HG02943 (cell line): ENCODE results near the gene RIPPLY1.
"Not testable (repeated sequence)": the region's sequence is repeated elsewhere in the genome, so short reads cannot be mapped to it uniquely, and the experiment has no call there.

ENCODE experiments used
- ATAC-seq: cut with Tn5 transposase; IDR thresholded peaks from one replicate; pipeline ENCODE4 v1.9.1; 2021; ENCODE audit warnings: mild to moderate bottlenecking, low read depth, moderate library complexity; ENCODE audit not compliant: unreplicated experiment

RIPPLY1 gene

DNA sequence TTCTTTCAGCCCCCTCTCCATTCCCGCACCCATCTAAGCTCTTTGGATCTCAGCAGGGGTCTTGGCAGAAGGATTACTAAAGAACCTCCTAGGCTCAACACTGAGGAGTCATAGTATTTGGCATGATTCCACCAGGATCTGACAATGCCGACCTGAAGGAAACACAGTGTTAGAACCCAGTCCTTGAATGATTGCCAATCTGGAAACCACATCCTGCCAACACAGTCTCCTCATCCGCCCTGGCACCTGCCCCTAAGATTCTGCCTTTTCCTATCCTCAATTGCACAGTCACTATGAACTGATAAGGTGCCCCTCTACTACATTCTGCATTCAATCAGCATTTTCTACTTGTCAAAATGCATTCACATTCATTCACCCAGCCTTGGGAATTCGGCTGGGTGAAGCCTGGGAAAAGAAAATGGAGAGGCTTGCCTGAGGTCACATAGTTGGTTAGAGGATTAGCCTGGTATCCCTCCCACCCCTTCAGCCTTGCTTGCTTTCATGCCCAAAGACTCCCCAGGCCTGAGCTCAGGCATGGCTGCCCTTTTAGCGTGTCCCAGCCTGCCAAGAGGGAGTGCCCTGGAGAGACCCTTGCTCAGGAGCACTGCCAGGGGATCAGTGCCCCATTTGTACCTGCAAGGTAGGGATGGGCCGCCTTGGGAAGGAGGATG is 14.8 kb upstream of the RIPPLY1 start:
- no peak for ATAC-seq

DNA sequence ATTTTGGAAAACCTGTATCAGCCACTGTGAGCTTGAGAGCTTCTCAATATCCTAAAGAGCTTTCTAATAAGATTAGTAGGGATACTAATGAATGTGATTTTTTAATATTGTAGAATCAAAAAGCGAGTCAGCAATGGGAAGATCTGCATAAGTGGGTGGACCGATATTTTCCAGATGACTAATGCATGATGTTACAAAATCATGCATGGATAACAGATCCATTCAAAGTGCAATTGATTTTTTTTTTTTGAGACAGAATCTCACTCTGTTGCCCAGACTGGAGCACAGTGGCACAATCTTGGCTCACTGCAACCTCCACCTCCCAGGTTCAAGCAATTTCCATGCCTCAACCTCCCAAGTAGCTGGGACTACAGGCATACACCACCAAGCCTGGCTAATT is 9.7 kb upstream of the RIPPLY1 start:
- no peak for ATAC-seq

DNA sequence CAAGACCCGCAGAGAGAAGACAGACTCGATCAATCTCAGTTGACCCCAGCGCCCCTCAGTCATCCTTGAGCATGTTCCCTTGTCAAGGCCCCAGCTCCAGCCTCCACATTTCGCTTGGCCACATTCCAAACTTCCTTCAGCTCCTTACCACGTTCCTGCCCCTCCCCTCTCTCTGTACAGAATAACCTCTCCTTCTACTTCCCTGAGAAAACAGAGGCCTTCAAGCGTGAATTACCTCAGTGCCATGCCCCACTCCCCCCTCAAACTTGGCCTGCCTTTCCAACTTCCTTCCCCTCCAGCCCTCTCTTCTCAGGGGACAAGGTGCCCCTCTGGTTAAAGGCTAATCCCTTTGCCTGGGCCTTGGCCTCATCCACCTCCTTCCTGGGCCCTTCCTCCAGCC is 3.2 kb upstream of the RIPPLY1 start:
- no peak for ATAC-seq

DNA sequence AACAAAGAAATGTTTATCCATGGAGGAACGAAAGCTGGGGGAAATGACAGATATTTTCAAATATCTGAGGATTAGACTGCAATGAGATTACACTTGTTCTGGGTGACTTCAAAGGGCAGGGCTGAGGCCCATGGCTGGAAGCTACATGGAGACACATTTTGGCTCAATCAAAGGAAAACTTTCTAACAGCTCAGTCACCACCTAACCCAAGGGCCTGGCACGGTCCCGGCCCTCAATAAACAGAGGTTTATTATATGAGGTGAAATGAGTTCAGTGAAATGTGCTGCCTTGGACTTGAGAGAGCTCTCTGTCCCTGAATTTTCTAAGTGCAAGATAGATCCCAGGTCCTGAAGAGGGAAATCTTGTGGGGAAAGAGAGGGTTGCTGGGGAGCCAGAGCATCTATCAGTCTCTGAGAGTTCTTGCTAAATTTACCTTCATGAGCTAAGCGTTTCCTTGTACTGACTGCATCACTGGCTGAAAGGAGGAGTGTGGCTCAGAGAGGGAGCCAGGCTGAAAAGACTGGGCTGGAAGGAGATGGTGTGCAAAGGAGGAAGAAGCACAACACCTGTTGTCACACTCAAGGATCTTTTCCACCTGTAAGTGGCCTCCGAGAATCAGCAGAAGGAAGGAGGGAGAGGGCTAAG is 2.0 kb upstream of the RIPPLY1 start:
- no peak for ATAC-seq

DNA sequence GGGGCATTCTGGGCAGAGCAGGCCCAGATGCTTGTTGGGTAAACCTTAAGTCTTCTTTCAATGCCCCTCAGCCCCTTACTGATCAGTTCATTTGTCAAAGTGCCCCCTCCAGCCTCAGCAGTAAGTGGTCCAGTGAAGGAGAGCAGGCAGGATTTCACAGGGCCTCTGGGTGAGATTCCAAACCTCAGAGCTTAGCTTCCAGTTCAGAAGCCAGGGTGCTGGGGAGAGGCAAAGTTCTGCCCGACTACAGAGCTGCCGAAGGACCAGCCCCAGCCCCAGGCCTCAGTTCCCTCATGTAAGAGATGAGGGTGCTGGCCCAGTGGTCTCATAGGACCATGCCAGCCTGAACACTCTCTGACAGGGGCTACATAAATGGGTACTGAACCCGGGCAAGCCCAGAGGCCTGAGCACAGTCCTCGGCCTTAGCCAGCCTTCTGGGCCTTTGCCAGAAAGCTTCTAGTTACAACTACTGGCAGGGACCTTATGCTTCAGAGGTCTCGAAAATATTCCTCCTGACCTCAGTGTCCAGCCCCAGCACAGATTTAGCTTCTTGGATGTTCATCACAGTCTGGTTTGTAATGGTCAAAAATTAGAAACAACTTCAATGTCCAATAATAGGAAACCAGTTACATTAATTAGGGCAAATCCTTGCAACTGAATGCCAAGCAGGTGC is 851 bp upstream of the RIPPLY1 start:
- ATAC-seq, result no peak

DNA sequence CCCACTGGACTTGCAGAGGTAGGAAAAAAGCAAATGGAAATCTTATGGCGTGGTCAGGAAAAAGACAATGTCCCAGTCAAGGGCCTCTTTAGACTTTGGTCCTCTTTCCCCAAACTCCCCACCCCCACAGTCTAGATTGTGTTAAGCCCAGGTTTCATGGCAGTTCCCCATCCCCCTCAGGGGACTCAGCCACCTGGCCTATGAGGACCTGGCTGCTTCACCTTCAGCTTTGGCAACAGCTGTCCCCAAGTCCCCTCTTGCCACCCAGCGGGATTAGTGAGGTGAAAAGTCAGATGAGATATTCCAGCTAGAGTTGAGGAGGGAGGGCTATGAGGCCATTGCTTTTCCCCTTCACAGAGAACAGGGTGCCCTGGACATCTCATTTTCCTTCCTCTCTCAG is 457 bp downstream of the RIPPLY1 start:
- no peak for ATAC-seq

DNA sequence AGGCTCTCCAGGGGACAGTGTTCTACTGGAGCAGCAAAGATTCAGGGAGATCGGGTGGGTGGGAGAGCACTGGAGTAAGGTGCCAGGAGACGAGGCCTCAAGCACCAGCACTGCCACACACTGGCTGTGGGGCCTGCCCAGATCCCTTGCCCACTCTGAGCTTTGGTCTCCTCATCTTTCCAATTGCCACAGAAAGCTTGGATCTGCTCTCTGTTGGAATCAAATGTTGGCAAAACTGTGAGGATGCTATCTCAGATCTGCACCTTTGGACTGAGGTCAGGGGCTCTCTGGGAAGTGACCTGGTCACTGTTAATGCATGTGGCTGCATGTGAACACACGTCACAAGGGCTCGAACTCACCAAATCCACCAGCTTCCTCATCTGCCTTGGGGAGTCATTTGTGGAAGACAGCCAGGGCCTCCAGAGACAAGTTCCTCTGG is 1.3 kb downstream of the RIPPLY1 start:
- no peak for ATAC-seq

DNA sequence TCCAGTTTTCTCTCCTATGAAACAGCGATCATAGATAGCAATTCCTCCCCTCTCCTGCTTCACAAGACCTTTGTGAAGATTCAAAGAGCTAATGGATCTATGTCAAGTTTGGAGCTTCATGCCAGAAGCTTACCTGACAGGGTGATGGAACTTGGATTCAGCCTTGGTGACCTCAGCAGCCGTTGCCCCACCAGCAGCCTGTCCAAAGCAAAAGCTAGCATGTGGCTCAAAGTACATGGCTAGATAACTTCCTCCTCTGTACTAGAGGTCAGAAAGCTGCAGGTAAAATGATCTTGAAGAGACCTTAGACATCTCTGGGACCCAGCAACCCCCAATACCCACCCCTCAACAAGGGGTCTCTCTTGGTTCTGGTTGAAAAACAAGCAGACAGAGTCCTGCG is 1.8 kb downstream of the RIPPLY1 start:
- ATAC-seq, result no peak

DNA sequence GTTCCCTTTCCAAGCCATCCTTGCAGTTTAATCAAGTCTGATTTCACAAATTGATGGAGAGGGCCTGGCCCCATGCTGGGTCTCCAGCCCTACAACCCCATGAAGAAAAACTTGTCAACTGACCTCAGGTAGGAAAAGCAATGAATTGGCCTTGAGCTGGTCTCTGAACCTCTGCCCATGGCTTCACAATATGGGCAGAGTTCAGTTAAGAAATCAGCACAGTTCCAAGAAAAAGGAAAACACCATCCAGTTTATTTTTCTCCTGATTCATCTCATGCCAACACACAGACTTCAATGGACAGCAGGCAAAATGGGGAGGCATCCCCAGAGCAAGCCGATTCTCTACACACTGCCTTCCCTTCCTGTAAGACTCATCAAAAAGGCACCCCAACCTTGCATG is 3.3 kb downstream of the RIPPLY1 start:
- no peak for ATAC-seq

DNA sequence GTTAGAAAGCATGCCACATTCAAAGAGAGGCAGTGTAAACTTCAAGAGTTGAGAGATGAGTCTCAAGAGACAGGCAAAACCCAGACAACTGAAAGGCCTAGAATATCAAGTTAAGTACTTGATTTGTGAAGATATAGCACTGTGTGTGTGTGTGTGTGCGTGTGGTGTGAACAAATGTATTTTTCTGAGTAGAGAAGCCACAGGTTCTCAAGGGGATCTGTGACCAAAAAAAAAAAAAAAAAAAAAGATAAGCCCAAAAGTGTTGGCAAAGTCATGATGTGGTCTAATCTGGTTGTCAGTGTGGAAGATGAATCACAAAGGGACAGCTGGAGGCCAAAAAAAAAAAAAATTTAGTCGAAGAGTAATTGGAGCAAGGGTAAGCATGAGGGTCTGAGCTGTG is 3.9 kb downstream of the RIPPLY1 start:
- ATAC-seq, result no peak

DNA sequence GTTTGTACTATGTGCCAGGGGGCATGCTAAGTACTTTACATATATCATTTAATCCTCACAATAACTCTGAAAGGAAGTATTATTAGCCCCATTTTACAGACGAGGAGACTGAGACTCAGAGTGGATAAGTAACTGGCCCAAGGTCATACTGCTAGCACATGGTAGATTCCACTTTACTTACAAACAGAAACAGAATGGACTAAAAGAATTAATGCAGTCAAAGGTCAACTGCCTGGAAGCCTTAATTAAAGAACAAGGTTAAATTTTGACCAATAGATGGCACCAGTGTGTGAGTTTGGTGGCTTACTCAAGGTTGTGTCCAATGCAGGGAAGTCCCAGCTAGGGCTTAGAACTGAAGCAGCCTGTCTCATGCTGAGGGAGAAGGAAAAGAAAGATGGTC is 4.7 kb downstream of the RIPPLY1 start:
- no peak for ATAC-seq

DNA sequence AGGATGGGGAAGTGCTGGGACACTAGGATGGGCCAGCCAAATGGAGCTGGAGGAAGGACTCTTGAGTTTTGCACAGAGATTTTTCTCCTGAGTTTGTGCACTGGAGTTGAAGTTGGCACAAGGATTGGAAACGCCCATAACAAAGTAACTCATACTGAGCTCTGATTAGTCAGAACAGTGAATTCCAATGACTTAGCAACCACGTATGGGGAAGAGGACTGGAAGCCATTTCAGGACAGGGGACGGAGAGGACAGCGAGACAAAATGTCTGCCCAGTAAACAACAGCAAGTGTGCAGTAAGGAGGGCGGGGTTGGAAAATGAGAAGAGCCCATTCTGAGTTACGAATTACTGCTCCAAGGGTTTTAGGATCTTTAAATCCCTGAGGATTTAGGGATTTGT is 5.9 kb downstream of the RIPPLY1 start:
- no peak for ATAC-seq

DNA sequence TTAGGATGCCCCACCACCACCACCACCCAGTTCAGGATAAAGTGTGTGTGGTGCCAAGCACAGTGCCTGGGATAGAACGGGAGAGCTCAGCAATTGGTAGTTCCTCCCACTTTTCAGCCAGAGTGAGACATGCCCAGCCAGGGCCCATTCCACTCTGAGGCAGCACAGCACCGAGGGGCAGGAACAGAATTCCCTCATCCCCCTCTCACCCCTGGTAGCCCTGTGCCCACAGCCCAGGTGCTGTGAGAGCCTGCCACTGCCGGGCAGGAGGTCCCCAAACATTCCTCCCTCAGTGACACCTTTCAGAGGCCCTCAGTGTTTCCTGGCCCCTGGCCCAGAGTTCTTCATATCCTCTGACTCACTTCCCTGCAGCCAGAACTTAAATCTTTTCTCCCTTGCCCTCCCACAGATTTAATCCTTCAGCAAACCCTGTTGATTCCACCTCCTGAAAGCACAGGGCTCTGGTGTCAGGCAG is 8.1 kb downstream of the RIPPLY1 start:
- no peak for ATAC-seq

DNA sequence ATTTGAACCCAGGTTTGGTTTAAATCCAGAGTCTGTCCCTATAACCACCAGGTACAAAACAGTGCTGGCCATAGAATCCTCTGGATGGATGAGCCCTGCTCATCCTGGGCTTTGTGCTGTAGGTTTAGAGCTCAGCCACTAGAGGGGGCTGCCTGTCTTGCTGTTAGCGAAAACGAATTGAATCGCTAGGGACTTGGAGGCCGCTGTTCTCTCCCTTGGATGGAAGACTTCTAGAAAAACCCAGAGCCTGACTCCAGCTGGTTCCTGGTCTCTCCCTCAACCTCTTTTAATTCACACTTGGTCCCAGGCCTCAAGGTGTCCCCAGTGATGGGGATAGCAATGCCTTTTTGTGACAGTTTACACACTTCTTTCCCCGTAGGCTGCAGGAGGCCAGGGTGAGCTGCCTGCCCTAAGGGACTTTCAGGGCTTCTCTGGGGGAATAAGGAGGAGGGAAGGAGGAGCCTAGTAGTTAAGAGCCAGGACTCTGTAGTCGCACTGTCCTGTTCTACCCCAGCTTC is 8.7 kb downstream of the RIPPLY1 start:
- peak; percentile 57 for ATAC-seq

DNA sequence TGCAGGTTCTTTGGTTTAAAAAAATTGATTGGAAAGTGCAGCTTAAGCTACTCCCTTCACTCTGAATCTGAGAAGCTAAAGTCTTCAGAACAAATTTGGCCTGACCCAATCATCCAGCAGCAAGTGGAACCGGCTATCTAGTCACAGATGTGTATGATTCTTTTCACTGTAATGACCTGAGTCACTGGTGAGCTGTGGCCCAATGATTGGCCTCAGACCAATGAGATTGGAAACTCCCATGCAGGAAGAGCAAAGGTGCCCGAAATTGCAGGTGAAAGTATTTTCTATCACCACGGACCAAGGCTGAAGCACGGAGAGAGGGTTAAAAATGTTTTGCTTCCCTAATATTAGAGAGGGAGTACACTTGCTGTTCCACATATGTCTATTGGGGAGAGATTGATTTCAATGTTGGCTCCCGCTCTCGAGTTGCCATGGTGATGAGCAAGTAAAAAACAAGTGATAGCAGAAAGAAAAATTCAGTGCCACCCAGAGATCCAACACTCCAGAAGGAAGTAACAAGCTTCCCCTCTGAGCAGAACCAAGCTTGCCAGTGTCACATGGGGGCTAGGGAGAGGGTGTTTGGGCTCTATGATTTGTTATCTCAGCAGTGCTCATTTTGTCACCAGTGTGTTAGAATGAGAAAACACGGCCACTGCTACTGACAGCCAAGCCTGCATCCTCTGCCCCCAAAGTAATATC is 11.2 kb downstream of the RIPPLY1 start:
- ATAC-seq, result no peak

DNA sequence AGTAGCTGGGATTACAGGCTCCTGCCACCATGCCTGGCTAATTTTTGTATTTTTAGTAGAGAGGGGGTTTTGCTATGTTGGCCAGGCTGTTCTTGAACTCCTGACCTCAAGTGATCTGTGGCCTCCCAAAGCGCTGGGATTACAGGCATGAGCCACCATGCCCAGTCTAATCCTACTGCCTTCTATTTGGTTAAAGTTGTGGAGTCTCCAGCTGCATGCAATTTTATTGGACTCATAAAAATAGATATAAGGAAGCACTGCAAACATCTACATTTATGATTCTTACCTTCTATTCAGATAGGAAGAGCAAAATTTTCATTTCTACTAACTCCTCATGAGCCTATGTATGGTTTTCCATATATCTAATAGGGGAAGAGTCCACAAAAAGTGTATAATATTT is 13.7 kb downstream of the RIPPLY1 start:
- no peak for ATAC-seq

DNA sequence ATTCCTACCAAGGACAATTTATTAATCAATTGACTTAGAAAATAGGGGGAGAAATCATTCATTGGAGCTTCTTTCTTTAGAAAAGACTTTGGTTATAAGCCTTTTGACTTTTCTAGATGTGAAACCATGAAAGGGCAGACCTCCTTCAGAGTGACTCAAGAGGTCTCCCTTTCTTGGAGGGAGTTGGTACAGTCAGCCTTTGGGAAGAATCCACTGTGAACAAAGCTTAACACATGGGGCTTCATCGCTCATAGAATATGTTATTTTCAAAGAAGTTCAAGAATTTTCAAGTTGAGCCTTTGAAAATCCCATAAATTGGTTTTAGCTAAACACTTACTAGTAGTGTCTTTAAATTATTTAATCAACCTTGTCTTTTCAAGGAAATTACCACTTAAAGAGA is 28.0 kb downstream of the RIPPLY1 start:
- no peak for ATAC-seq

DNA sequence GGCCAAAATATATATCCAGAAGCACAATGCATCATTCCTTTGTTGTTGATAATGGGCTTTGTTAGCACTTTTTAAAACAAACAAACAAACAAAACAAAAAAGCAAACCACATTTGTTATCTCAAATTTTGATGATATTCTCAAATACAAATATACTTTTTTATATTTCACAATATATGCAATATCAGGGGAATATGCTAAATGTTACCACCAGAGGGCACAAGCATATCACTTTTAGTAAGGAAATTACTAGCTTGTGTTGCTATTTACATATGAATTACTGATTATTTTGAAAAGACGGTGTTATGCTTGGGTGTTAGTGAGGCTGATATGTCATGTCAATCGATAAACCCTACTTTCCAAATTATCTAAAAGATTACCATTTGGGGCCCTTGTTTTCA is 29.1 kb downstream of the RIPPLY1 start:
- ATAC-seq, result no peak

DNA sequence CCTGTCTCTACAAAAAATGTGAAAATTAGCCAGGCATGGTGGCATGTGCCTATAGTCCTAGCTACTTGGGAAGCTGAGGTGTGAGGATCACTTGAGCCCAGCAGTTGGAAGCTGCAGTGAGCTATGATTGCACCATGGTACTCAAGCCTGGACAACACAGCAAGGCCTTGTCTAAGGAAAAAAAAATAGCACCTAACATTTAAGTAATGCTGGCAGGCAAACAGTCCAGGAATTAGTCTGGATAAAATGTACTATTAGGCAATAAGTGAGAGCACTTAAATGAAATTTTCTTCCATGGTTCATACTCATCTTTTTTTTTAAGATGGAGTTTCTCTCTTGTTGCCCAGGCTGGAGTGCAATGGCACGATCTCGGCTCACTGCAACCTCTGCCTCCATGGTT is 30.3 kb downstream of the RIPPLY1 start:
- not testable (repeated sequence) for ATAC-seq

DNA sequence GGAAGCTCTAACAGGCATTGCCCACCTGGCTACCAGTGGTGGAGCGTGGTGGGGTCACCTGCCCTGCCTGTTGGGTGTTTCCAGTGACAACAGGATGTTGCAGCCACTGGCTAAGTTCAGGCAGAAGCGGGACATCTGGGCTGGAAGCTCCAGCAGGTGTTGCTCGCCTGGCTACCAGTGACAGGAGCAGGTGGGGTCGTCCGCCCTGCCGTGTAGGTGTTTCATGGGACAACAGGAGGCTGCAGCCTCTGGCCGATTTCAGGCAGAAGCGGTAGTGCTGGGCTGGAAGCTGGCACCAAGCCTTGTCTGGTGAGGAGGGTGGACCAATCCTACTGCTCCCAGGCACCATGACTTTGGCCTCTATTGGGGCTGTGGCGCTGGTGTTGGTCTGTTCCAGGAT is 39.4 kb downstream of the RIPPLY1 start:
- ATAC-seq, result no peak
